Upper lobe of right lung (tissue), 1 donor: ENCODE data around the gene NRP2. TPM values are rescaled to one million over a fixed set of nuclear protein-coding genes. Genes with fewer than 3 reads are reported as not detected.

Experiments
- ATAC-seq: fragments of 200-7000 bp; cut with Tn5 transposase; one replicate; pipeline ENCODE4 v1.9.1; 2020; ENCODE audit warnings: mild to moderate bottlenecking, moderate library complexity
- DNase-seq: peaks from one replicate; pipeline ENCODE4 v3.0.0-alpha.2; 2020
- H3K27ac ChIP-seq: fragments of 200-600 bp; one replicate; pipeline ENCODE4 v1.8.0; 2022
- H3K27me3 ChIP-seq: fragments of 200-600 bp; one replicate; pipeline ENCODE4 v1.8.0; 2022; ENCODE audit warnings: mild to moderate bottlenecking
- H3K36me3 ChIP-seq: fragments of 200-600 bp; one replicate; pipeline ENCODE4 v1.8.0; 2022
- H3K4me1 ChIP-seq: fragments of 200-600 bp; one replicate; pipeline ENCODE4 v1.8.0; 2022
- H3K4me3 ChIP-seq: fragments of 200-600 bp; one replicate; pipeline ENCODE4 v1.8.0; 2022; ENCODE audit warnings: mild to moderate bottlenecking
- H3K9me3 ChIP-seq: fragments of 200-600 bp; one replicate; pipeline ENCODE4 v1.8.0; 2022
- intact Hi-C: fragments of 100-400 bp; cut with DNase I; formaldehyde crosslinking; loops from one replicate; pipeline ENCODE4 v1.11.0; 2022
- total RNA-seq: library from RNA; stranded (reverse); fragmentation: NEBNext Ultra II Directional; extraction: Animal tissue kit (Norgen Biotek cat#: 25700); gene quantifications from one replicate; pipeline ENCODE4 v1.2.1, GENCODE V29; 2021
- TF ChIP-seq, protein P1 (sequence below): fragments of 200-600 bp; IDR thresholded peaks from one replicate; pipeline ENCODE4 v1.8.0; 2022; ENCODE audit warnings: antibody characterized with exemption
- donor health status: DM: no; HTN: yes; CAD: no; lungs with severe emphysema.

The NRP2 gene
- total RNA-seq, 1 donor from 2014 or later, result 75.3 TPM

DNA sequence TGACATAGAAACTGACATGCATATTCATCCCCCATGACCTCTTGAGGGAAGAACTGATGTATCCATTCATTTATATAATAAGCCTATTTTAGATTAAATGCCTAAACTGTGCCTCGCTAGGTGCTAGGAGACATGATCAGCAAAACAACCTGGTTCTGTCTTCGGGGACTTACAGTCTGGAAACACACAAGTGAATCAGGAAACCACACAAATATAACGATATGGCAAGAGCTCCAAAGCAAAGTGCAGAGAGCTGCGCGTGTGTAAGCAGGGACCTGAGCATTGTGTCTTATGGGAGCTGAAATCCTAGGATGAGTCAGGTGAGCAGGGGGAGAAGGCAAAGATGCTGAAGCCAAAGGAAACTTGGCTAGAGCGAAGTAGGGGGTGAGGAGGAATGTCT, 120.6 kb downstream of the NRP2 start:
- H3K36me3 ChIP-seq, result no peaks in the 10 kb centered on the region
- no peaks in the 10 kb centered on the region for H3K27me3 ChIP-seq
- intact Hi-C loops, result no loop called here
- peaks cover 28% of the 10 kb centered on the region for H3K4me1 ChIP-seq
- no peak overlapping the region for H3K4me3 ChIP-seq
- TF ChIP-seq, protein P1, sequence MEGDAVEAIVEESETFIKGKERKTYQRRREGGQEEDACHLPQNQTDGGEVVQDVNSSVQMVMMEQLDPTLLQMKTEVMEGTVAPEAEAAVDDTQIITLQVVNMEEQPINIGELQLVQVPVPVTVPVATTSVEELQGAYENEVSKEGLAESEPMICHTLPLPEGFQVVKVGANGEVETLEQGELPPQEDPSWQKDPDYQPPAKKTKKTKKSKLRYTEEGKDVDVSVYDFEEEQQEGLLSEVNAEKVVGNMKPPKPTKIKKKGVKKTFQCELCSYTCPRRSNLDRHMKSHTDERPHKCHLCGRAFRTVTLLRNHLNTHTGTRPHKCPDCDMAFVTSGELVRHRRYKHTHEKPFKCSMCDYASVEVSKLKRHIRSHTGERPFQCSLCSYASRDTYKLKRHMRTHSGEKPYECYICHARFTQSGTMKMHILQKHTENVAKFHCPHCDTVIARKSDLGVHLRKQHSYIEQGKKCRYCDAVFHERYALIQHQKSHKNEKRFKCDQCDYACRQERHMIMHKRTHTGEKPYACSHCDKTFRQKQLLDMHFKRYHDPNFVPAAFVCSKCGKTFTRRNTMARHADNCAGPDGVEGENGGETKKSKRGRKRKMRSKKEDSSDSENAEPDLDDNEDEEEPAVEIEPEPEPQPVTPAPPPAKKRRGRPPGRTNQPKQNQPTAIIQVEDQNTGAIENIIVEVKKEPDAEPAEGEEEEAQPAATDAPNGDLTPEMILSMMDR, result no peak
- no peak for DNase-seq
- ATAC-seq, result no peak
- H3K27ac ChIP-seq, result no peak overlapping the region
- peaks cover 8% of the 10 kb centered on the region for H3K9me3 ChIP-seq

DNA sequence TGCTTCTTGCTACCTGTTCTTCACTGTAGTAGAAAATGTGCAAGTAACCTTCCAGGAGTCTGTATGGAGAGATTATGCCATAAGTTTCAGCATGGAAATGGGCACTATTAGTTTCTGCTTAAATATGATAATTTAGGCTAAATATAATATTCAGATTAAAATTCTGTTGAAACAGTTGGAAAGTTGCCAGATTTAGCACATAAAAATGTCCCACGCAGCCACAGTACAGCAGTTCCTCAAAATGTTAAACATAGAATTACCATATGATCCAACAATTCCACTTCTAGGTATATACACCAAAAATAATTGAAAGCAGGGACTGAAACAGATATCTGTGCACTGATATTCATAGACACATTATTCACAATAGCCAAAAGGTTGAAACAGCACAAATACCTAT, 121.2 kb downstream of the NRP2 start:
- Histone ChIP-seq H3K9me3 (peaks cover 3% of the 10 kb centered on the region), H3K4me3 (no peak overlapping the region), H3K27me3 (no peaks in the 10 kb centered on the region), H3K27ac (no peak overlapping the region), H3K4me1 (peaks cover 28% of the 10 kb centered on the region), H3K36me3 (no peaks in the 10 kb centered on the region)
- TF ChIP-seq, protein P1, result no peak
- ATAC-seq (no peak), DNase-seq (no peak)
- intact Hi-C loops, result no loop called here

DNA sequence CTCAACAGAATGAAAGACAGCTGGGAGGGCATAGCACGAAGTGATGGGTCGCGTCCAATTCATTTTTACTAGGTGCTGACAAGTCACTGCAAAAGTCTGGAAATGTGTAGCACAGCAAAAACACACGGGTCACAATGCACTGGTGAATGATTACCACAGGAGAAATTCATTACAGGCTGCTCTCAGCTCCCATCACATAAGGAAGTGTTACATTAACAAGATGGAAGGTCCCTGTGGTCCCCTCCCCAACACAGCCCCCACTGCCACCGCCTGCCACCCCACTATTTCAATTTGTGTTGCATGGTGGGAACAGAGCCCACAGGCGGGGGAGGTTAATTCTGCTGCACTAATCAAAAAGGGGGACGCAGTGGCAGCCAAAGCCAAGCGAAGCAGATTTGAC, 122.8 kb downstream of the NRP2 start:
- TF ChIP-seq, protein P1, result no peak
- H3K9me3 ChIP-seq, result no peaks in the 10 kb centered on the region
- H3K27me3 ChIP-seq, result no peaks in the 10 kb centered on the region
- H3K27ac ChIP-seq, result no peak overlapping the region
- peaks cover 22% of the 10 kb centered on the region for H3K4me1 ChIP-seq
- H3K36me3 ChIP-seq, result no peaks in the 10 kb centered on the region
- ATAC-seq (no peak), DNase-seq (no peak)
- intact Hi-C loops, result no loop called here
- no peak overlapping the region for H3K4me3 ChIP-seq

- Histone ChIP-seq H3K4me1 (peaks cover 10% of the 10 kb centered on the region), H3K27ac (peak overlapping the region; percentile 55), H3K36me3 (no peaks in the 10 kb centered on the region), H3K27me3 (no peaks in the 10 kb centered on the region), H3K4me3 (no peak overlapping the region), H3K9me3 (no peaks in the 10 kb centered on the region)
- peak; percentile 86 for DNase-seq
- intact Hi-C loops, result no loop called here
- peak; percentile 94 for ATAC-seq
- TF ChIP-seq, protein P1, result no peak
Observed at GRCh38 chr2:205806143-205806905, 124.0 kb downstream of the NRP2 start.

DNA sequence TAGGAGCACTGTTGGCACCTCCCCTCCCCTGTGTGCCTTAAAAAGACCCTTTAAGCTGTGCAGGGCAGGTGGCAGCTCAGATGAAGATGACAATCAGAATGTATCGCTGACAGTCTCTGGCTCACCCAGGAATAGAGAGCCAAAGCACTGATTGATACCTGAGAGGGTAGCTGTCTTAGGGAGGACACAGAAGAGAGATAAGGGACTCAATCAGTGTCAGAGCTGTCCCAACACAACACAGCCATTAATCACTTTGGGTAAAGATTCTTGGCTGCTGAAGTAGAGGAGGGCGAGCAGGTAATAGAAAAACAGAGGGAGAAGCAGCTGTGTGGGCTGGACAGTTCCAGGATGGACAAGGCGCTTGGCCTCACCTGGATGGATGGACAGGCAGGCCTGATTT, 124.9 kb downstream of the NRP2 start:
- no peak overlapping the region for H3K27ac ChIP-seq
- TF ChIP-seq, protein P1, result no peak
- H3K9me3 ChIP-seq, result no peaks in the 10 kb centered on the region
- H3K4me3 ChIP-seq, result no peak overlapping the region
- H3K36me3 ChIP-seq, result no peaks in the 10 kb centered on the region
- H3K27me3 ChIP-seq, result no peaks in the 10 kb centered on the region
- no peak for DNase-seq
- H3K4me1 ChIP-seq, result peaks cover 1% of the 10 kb centered on the region
- intact Hi-C loops, result no loop called here
- no peak for ATAC-seq
